HG02981 (cell line): ENCODE results near the gene AADACL4.
"Not testable (repeated sequence)": the region's sequence is repeated elsewhere in the genome, so short reads cannot be mapped to it uniquely, and the experiment has no call there.

ENCODE experiments used
- ATAC-seq: cut with Tn5 transposase; IDR thresholded peaks from one replicate; pipeline ENCODE4 v1.9.1; 2021; ENCODE audit warnings: mild to moderate bottlenecking, moderate library complexity; ENCODE audit not compliant: unreplicated experiment

The AADACL4 gene

DNA sequence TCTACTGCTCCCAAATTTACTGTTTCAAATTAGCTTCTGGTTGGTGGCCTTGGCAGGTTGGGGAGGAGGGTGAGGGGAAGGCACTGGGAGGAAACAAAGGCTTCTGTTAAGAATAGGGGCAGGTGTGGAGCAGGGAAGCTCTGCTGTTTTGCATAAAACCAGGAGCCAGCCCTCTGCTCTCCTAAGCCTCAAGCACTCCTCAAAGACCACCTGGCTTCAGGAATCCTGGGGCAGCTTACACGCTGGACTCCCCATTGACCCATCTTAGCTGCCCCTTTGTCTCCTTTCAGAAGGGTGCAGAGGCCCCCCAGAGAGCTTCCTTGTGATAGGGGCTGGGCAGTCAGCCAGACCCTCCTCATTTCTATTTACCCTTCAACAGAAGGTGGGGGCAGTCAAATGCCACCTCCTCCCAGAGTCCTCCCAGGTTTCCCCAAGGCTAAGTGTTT lies 14.4 kb upstream of the AADACL4 start:
- no peak for ATAC-seq

DNA sequence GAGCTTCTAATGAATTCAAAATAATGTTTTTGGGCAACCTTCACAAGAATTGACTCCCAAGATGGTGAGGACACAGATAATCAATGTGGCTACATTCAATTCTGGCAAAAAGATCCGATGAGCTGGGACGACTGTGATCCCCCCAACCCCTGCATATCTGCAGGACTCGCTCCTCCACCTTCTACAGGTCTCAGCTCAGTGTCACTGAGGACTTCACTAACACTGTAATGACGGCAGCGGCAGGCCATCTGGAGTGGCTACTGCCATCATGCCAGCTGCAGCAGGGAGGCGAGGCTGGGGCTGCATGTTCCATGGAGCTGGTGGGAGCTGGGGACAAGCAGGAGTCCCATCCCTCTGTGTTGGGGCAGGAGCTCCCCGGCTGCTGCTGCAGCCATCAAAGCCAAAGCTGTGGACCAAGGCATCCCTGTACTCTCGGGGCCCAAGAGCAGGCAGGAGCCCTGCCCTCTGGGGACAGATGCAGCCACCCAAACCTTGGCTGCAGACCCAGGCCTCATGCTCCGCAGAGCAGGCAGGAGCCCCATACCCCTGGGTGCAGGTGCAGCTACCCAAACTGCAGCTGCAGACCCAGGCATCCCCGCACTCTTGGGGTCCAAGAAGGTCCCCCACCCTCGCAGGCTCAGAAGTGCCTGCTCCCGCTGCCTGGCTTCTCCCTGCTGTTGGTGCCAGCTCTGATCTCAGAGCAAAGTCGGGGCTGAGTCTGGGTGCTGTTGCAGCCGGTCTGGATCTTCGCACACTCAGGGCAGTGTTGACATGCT lies 13.7 kb upstream of the AADACL4 start:
- no peak for ATAC-seq

DNA sequence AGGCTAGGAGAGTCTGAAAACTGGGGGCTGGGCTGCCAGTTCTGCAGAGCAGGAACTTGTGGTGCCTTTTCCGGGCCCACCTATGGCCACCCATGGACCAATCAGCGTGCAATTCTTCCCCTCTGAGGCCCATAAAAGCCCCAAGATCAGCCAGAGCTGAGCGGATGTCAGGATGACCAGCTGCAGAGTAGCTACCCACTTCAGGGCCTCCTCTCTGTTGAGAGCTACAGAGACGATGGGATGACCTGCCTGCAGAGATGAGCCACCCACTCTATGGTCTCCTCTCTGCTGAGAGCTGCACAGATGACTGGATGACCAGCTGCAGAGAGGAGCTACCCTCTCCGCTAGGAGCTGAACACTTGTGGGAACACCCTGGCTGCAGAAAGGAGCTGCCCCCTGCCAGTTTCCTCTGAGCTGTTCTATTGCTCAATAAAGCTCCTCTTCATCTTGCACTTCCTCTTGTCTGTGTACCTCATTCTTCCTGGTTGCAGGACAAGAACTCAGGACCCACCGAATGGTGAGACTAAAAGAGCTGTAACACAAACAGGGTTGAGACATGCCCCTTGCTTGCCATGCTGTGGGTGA lies 12.8 kb upstream of the AADACL4 start:
- no peak for ATAC-seq

DNA sequence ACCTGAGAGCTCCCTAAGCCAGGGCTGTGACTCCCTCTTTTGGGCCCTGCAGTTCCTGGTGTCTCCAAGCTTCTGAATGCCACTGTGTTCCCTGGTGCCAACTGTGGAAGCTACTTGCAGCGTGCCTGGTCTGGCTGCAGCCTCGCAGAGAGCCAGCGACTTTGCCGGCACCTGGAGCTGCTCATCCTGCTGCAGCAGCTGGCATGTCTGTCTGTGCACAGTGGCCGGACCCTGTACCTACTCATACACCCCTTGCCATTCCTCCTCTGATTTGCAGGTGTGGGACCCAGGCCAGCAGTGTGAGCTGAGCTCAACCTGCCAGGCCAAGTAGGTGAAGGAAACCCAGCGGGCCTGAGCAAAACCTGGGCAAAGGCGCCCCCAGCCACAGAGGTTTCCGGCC lies 12.3 kb upstream of the AADACL4 start:
- ATAC-seq = no peak

DNA sequence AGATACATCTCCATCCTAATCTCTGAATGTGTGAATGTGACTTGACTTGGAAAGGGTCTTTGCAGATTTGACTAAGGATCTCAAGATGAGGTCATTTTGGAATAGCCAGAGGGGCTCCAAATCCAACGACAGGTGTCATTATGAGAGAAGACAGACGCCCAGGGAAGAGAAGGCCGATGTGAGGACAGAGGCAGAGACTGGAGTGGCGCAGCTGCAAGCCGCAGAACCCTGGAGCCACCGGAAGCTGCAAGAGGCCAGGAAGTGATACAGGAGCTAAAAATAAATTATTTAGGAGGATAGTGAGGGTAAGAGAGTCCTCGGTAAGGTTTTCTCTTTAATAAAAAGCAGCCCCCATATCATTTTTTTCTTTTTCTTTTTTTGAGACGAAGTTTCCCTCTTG lies 9.7 kb upstream of the AADACL4 start:
- ATAC-seq = no peak

DNA sequence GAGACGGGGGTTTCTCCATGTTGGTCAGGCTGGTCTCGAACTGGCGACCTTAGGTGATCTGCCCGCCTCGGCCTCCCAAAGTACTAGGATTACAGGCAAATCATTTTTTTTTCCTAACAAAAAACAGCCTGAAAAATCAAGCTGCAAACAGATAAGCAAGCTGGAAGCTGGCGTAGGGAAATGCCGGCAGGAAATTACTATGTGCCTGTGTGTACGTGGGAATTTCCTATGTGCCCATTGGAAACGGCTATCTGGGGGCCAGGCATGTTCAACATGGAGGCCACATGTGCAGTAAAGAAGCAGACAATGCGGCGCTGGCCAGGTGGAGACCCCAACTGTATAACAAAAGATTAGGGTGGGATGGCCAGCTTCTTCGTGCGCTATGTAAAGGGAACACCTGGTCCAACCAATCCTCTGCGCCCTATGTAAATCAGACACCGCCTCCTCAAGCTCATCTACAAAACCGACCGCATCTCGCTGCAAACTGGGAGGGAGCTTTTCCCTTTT lies 9.1 kb upstream of the AADACL4 start:
- ATAC-seq = no peak

DNA sequence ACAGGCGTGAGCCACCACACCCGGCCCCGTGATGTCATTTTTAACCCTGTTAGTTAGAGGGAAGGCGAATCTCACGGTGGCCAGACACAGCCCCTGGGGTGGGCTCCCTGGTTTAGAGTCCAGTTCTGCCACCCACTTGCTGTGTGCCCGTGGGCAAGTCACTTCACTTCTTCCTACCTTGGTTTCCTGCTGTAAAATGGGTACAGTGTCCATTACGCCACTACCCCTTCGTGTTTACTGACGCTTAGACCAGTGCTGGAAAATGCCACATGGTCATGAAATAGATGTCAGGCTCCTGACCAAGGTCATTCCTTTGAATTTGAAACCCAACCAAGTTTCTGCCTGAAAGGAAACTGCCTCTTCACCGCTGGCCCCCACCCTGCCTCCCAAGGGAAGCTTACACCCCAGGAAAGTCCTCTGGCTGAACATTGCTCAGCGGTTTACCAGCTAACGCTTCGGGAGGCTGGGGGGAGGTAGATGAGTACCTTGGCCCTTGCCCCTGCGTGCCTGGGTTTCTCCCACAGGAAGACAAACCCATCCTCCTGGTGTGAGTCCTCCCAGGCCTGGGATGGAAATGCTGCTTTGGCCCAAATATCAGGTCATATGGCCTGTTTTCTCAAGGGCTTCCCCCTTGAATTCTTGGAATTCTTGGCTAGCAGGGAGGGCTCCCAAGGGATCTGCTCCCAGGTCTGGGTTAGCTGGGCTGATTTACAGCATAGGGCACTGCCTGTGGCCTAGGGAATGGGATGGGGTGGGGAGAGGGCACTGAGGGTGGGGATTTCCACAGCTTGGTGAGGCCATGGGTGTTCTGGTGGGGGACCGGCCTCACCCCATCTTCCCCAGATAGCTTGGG lies 7.6 kb upstream of the AADACL4 start:
- no peak for ATAC-seq

DNA sequence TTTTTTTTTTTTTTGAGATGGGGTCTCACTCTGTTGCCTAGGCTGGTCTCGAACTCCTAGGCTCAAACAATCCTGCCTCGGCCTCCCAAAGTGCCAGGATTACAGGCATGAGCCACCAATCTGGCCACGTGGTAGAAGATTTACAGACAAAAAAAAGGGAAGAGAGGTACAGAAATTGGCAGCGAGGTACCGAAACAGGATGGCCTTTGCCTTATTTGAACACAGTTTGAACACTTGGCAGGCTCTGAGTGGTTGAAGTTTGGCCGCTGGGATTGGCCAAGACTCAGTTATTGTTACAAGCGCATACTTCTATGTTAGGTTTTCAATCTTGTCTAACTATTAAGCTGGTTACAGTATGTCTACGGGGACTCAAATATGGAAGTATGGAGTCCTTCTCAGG lies 6.2 kb upstream of the AADACL4 start:
- ATAC-seq = no peak

DNA sequence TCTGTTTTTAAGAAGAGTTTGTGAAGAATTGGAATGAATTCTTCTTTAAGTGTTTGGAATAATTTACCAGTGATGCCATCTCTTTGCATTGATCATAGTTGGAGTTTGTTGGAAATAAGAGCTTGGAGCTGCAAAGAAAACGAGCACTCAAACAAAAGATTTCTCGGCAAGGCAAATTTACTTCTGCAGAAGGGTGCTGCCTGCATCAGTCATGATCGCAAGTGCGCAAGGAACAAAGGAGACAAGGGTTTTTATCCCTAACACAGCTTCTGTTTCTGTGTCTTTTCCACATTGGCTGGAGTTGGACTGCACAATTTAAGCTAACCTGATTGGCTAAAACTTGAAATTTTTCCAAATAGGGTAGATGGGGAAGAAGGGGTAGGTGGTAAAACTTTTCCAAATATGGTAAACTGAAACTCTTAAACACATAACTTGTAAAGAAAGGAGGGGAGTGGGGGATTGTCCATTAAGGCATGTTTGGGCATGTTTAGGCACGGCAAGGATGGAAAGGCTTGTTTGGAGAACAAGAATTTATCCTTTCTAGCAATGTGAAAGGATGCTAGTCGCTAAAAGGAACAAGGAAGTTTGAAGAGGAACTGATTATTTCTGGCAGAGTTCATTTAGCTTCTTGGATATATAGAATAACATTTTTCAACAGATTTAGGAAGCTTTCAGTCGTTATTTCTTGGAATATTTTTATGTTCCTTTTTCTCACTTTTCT lies 3.5 kb upstream of the AADACL4 start:
- ATAC-seq = no peak

DNA sequence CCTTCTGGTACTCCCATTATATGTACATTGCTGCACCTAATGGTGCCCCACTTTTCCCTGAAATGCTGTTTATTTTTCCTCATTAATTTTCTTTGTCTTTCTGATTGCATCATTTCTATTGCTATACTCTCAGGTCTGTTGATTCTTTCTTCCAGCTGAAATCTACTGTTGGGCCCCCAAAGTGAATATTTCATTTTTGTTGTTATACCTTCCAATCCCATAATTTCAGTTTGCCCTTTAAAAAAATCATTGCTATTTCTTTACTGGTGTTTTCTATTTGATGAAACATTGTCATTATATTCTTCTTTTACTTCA lies 3.0 kb upstream of the AADACL4 start:
- ATAC-seq = no peak

DNA sequence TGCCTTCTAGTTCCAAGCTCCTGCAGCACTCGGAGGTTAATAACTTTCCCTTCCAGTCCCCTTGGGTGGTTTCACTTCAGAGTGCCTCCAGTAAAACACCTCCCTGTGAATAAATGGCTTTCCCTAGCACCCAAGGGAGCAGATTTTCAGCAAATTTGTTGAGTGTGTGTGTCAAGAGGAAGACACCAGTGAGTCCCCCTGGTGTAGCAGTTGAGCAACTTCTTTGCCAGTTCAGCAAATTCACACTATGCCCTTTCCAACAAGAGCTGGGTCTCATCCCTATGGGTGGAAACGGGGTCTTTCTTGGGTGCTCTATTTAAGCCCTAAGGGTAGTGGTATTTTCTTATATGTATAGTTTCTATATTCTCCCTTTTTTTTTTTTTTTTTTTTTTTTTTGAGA lies 806 bp upstream of the AADACL4 start:
- ATAC-seq = no peak

DNA sequence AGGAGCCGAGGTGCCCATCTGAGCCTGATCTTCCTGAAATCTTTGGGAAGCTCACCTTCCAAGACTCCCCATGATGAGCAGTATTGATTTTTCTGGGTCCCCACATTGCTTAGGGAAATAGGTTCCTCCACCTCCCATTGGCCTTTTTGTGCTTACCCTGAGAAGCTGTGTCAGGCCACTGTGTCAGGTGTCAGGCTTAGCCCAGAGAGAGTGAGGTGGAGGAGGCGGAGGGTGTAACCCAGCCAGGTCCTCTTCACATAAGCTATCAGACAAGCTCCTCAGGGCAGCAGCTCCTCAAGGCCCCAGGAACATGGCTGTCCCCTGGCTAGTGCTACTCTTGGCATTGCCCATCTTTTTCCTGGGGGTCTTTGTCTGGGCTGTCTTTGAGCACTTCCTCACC lies 352 bp downstream of the AADACL4 start:
- no peak for ATAC-seq

DNA sequence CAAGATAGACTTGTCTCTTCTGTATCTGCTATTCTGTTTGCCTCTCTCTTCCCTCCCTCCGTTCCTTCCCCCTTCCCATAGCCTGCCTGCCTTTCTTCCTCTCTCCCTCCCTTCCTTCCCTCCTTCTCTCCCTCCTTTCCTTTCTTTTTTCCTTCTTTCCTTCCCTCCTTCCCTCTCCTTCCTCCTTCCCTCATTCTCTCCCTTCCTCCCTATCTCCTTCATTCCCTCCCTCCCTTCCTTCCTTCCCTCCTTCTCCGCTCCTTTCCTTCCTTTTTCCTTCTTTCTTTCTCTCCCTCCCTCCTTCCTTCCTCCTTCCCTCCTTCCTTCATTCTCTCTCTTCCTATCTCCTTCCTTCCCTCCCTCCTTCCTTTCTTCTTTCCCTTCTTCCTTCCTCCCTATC lies 944 bp downstream of the AADACL4 start:
- no peak for ATAC-seq

DNA sequence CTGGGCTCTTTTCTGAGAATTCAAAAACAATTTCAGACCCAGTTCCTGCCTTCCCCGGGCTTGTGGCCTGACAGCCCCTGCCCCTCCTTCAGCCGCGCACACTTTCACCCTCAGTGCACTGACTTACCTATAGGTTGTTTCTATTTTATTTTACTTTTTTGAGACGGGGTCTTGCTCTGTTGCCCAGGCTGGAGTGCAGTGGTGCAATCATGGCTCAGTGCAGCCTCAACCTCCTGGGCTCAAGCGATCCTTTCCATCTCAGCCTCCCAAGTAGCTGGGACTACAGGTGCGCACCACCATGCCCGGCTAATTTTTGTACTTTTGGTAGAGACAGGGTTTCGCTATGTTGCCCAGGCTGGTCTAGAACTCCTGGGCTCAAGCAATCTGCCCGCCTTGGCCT lies 1.5 kb downstream of the AADACL4 start:
- ATAC-seq = not testable (repeated sequence)

DNA sequence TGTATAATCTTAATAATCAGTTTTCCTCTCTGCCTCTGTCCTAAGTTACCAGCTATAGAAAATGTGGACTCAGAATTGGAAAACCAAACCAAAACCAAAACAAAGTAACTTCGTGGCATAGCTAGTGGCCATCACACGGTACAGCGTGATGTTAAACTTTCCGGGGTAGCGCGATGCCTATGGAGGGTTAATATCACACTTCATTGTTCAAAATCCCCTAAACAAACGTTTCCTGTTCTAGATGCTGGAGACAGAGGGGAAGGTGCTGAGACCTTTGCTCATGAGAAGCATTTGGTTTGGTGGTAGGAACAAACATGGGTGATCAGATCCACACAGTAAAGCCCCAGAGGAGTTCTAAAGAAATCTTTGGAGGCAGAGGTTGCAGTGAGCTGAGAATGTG lies 4.9 kb downstream of the AADACL4 start:
- no peak for ATAC-seq

DNA sequence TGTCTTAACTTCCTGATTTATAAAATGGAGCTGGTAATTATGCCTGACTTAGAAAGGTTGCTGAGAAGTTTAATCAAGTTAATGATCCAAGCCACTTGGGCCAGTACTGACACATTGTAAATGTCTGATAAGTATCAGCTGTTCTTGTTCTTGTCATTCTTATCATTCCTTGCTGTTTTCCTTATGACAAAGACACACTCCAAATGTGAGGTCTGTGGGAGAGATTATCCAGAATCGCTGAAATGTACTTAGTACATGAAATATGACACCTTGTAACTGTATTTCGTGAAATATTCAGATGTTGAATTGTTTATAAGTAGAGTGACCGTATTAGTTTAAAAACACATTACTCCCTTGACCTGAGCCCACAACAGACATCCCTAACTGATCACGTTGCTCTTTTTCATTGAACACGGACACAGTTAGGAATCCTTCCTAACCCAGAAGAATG lies 6.1 kb downstream of the AADACL4 start:
- no peak for ATAC-seq

DNA sequence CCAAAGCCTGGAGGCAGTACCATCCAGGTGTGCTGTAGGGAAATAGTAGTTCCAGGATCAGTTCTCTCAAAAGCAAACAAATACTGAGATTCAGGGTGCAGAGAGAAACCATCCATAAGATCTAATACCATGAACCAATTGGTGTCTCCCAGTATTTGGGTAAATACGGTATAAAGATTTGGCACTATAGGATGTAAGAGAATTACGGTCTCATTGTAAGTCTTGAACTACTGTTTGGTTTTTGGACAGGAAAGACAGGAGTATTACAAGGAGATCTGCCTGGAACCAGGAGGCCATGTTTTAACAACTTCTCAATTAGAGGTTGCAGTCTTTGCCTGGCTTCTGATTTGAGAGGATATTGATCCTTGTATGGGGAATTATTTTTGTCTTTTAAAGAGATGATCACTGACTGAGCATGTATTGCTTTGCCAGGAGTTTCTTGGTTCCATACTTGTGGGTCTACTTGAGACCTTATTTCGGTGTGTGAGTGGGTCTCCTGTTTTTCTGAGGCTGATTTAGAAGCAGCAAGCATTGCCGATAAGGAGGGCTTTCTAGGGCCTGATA lies 10.2 kb downstream of the AADACL4 start:
- ATAC-seq = no peak

DNA sequence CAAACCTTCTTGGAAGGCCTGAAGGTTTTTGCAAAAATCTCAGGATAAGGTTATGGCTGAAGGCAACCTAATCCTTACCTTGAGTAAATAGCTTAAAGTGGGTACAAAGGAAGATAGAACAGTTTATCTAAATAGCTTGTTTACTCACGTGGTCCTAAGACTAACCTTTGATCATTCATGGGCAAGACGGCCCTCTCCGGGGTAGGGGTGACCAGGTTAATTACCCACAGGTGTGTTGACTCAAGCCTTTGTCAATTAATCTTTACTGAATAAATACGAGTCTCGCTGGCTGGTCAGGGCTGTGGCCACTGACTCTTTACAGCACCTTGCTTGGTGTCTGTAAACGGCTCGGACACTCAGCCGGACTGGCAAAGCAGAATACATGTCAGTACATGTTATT lies 10.8 kb downstream of the AADACL4 start:
- no peak for ATAC-seq

DNA sequence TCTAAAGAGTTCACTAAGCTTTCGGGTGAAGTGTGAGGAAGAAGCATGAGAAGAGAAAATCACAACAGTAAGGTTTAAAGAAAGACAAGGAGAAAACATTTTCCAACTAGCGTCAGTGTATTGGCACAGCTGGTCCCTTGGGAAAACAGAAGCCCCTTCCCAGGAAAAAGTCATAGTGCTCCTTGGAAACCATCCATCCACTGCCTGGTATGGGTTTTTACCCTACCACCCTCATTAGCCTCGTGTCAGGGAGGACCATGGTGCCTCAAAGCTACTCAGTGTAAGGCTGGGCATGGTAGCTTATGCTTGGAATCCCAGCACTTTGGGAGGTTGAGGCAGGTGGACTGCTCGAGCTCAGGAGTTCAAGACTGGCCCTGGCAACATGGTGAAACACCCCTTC lies 12.7 kb downstream of the AADACL4 start:
- no peak for ATAC-seq

DNA sequence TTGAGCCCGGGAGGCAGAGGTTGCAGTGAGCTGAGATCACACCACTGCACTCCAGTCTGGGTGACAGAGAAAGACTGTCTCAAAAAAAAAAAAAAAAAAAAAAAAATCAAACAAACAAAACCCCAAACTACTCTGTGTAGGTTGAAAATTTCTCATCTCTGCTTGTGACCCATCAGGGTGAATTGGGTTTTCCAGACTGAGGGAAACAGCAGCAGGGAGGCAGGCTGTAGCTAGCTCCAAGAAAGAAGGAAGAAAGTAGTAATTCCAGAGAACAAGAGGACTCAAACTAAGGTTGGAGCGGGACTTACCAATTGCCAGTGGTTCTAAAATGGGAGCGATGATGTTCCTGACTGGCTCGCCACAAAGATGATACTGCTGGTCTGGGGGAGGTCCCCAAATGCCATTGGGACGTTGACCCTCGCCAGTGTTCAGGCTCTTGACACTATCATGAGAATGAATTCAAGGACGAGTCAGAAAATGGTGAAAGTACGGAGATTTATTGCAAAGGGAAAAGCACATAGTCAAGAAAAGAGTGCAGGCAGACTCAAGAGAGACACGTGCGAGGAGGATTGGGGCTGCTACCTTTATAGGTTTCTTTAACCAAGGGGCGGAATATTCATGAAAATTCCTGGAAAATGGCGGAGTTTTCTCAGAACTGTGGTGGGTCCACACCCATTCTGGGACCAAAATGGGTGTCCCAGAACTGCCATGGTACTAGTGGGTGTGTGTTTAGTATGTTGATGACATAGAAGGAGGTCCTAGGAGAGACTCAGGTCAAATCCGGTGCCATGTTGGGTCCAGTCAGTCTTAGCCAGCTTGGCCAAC lies 13.4 kb downstream of the AADACL4 start:
- no peak for ATAC-seq
